Effector CD8-positive, alpha-beta T cell (primary cell): ENCODE measurements around the gene MED10.

ENCODE experiments used
- DNase-seq: peaks from one replicate; lab custom pipeline; 2025; lab: John Stamatoyannopoulos, UW
- total RNA-seq, 4 experiments: gene quantifications; one replicate each; lab custom pipeline; 2026; lab: John Stamatoyannopoulos, UW

MED10 gene, protein sequence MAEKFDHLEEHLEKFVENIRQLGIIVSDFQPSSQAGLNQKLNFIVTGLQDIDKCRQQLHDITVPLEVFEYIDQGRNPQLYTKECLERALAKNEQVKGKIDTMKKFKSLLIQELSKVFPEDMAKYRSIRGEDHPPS
- total RNA-seq = 17.6 to 35.2 (median 24.9) reads per million in 4 experiments

DNA sequence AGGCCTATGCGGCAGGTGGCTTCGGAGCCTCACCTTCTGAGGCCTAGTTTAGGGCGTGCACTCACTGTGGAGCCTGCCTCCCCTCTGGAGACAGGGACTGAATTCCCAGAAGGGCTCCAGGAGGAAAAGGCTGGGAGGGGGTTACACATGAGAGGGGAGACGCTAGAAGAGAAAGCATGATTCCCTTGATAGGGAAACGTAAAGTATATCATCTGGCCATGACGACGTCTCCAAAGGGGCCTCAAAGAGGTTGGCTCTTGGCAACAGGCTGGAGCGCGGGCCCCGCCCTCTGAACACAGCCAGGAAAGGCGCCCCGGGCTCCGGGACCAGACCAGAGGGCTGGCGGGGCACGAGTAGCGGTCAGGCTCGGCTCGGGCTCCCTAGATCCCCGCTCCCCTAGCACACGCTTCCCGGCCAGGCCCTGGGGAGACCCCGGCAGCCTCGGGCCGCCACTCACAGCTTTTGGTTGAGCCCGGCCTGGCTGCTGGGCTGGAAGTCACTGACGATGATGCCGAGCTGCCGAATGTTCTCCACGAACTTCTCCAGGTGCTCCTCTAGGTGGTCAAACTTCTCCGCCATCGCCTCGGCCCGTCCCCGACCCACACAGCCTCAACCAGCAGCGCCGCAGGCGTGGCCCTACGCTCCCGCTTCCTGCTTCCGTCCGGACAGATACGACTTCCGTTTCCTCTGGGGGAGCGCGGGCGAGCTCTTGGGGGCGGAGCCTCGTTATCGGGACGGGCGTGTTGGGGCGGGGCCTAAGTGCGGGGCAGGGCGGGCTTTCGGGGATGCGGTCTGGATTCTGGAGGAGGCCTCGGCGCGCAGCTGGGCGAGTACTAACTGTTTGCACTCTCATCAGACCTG, at the start of gene MED10:
Gene MED10, minus strand, starts transcription at position 643 of the 861 bp plus-strand sequence. Its CDS starts 64 bp downstream, at position 579.
- DNase-seq = peak; percentile 91

DNA sequence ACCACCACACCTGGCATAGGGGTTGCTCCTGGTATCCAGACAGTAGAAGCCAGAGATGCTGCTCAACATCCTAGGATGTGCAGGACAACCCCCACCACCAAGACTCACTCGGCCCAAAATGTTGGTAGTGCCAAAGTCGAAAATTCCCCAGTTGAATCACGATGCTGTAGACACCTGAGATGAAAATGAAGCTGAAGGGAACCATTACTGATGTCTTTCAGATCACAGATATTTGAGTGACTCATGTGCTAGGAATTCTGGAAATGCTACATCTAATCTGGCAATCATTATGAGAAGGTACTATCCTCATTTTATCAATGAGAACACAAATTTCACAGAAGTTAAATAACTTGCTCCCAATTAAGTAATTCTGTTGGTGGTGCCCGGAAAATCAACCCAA, 49.3 kb upstream of the MED10 start:
- no peak for DNase-seq

GRCh38 chr5:6424700-6425099, 46.4 kb upstream of the MED10 start:
- no peak for DNase-seq

DNA sequence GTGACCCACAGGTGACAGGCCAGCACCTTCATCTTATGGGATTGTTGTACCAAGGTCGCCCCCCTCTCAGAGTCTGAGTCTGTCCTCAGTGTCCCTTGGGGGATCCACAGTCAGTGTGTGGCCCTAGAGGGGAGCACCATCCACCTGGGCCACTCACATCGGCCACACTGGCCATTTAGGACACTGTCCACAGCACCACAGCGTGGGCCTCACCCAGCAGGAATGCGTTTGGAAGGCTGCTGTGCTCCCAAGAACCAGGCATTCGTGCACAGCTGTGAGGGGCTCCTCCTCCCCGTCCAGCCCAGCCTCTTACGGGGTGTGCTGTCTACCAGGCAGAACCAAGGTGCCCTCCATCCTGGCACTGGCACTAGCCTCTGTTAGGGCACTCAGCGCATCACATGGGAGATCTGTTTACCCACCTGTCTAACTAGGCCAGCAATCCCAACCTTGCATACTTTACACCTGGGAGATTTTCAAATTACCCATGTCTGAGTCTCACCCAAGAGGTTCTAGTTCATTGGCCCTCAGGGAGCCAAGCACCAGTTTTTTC, 45.8 kb upstream of the MED10 start:
- DNase-seq = no peak

- DNase-seq = no peak
Measured at GRCh38 chr5:6423327-6424109, 45.2 kb upstream of the MED10 start.

GRCh38 chr5:6419340-6419852, 41.0 kb upstream of the MED10 start:
- DNase-seq = no peak

- no peak for DNase-seq
Measured at GRCh38 chr5:6418679-6419276, 40.4 kb upstream of the MED10 start.

DNA sequence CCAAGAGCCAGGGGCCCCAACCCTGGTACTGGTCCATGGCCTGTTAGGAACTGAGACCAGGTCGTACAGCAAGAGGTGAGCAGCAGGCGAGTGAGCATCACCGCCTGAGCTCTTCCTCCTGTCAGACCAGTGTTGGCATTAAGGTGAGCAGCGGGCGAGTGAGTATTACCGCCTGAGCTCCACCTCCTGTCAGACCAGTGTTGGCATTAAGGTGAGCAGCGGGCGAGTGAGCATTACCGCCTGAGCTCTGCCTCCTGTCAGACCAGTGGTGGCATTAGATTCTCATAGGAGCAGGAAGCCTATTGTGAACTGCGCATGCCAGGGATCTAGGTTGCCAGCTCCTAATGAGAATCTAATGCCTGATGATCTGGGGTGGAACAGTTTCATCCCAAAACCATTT, 39.3 kb upstream of the MED10 start:
- DNase-seq = no peak

DNA sequence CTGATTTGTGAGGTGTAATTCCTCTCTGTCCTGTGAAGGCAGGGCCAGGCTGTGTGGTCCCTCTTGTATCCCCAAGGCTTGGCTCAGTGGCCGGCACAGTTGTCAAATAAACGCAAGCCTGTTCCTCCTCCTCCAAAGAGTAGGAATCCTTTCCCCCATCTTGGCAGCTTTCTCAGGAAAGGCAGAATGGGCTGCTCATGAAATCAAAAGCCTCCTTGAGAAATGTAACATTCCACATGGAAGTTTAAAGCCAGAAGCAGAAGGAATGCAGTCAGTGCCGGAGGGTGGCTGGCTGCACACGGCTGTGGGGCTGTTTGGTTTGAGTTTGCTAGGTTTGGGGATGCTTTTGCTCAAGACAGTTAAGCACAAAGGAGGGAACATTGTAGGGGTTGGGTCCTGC, 34.5 kb upstream of the MED10 start:
- no peak for DNase-seq

DNA sequence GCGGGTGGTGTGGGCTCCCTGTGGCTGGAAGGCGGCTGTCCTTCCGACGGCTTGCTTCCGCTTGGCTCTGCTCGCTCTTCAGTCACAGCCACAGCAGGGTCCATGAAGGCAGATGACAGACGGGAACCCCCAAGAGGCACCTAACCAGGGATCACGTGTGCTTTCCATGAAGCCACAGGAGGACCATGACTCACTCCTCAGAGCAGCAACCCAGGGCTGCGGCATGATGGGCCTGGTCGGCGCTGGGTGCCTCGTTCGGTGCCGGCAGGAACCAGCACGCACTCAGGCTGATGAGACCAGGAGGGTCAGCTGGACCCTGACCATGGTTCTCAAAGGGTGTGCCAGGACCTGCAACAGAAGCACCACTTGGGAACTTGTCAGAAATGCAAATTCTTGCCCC, 32.8 kb upstream of the MED10 start:
- no peak for DNase-seq

DNA sequence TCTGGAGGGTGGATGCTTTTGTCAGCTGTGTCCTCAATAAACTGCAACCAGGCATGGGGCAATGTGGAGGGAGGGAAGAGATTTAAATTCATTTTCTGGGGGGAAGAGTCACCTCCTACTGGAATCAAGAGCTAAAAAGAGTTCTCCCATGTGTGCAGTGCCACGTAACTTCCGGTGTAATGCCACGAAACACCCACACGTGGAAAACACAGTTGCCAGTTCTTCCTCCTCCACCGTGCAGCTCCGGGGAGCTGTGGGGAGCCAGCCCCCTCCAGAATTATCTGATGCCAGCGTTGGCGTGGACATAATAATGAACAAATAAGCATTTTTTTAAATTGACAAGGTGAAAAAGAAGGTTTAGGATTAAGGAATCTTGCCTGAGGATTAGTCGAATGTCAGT, 32.1 kb upstream of the MED10 start:
- no peak for DNase-seq

- no peak for DNase-seq
Measured at GRCh38 chr5:6408627-6409446, 30.5 kb upstream of the MED10 start.

- DNase-seq = no peak
Measured at GRCh38 chr5:6408260-6408596, 29.9 kb upstream of the MED10 start.

DNA sequence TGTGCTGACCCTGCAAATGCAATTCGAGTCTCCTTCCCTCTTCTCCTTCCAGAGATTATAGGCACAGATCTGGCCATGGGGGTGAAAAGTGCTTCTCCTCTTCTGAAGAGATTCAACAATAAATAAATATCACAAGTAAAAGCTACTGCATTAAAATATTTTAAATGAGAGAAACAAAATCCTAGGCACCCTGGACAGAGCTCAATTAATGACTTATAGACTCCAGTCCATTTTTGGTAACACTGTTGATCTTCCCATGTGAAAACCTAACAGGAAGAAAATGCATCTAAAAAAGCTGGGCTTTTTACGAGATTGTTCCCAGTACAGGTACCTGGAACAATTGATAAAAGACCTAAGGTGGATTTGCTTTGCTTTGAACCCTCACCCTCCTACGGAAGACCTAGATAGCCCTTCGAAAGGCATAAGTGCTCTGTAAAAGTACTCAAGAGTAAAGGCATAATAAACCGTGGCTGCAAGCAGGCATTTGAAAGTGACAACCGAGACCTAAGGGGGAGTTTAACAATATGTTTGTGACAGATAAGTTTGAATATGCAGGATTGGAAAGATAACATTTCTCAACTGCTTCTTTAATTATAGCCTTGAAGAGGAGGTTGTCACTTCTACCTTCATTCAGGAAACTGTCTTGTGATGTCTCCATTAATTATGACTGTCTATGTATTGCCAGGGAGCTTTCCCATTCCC, 29.4 kb upstream of the MED10 start:
- no peak for DNase-seq

DNA sequence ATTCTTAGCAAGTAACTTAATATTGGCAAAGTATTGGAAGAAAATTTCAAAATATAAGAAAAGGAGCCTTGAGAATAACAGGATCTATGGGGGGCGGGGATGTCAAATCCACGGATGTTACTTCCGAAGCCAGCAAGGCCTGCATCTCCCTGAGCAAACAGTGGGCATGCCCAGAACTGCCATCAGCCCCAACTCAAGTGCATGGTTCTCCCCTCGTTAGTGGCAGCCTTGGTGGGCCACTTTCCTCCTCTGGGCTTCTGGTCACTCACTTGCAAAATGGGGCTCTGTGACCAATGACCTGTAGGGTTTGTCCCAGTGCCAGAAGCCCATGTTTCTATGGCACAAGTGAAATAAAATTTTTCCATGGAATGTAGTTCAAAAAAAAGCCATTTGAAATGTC, 27.2 kb upstream of the MED10 start:
- DNase-seq = no peak

GRCh38 chr5:6404129-6404528, 25.8 kb upstream of the MED10 start:
- DNase-seq = no peak

DNA sequence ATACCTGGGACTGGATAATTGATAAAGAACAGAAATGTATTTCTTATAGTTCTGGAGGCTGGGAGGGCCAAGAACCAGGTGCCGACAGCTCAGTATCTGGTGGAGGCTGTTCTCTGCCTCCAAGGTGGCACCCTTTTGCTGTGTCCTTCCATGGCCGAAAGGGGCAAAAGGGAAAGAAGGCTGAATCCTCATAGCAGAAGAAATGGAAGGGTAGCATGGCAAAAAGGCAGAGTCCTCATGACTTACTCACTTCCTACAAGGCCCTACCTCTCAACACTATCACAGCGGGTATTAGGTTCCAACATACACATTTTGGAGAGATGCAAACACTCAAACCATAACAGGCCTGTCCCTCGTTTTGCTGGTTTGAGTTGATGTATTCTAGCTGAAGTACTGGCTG, 25.1 kb upstream of the MED10 start:
- DNase-seq = no peak

GRCh38 chr5:6402939-6403338, 24.6 kb upstream of the MED10 start:
- DNase-seq = no peak

DNA sequence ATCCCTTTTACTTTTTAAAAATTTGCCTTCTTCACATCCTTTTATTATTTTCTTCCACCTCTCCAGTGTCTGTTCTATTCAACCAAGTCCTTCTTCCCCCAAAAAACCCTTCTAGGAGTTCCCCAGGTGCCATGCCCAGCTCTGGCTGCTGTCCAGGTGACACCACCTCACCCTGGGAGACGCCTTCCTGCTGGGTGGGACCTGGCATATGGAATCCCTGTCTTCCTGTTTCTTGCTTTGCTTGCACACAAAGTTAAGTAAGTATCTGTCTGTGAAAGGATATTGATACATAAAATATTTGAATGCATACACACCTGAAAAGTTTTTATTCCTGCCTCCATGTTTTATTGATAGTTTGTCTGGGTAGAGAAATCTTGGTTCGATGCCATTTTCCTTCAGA, 23.1 kb upstream of the MED10 start:
- no peak for DNase-seq
